Raji (cell line): ENCODE results near the gene ZNF497.

Experiments used
- POLR2A ChIP-seq: IDR thresholded peaks from 2 replicates; pipeline ENCODE4 v1.6.1; 2011; ENCODE audit warnings: low read depth, low read length, control low read depth; ENCODE audit not compliant: insufficient read depth

The ZNF497 gene

DNA sequence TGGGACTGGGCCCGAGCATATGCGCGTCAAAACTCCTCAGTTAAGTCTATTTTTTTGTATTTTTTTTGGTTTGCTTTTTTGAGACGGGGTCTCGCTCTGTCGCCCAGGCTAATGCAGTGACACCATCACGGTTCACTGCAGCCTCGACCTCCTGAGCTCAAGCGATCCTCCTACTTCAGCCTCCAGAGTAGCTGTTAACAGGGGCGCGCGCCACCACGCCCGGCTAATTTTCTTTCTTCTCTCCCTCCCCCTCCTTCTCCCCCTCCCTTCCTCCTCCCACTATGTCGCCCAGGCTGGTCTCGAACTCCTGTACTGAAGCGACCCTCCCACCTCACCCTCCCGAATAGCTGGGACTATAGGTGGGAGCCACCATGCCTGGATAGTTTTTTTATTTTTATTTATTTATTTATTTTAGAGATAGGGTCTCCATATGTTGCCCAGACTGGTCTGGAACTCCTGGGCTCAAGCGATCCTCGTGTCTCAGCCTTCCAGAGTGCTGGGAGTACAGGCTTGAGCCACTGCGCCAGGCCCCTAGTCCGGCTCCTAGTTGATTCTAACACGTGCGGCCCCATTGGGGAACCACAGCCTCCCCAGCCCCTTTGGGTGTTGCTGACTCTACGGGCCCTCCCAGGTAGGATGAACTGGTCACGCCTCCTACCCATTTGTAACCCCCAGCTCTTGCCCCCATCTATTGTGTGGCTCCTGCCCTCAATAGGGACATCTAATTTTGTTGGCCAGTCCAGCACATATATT lies 19.1 kb upstream of the ZNF497 start:
- no peak for TF ChIP-seq POLR2A

DNA sequence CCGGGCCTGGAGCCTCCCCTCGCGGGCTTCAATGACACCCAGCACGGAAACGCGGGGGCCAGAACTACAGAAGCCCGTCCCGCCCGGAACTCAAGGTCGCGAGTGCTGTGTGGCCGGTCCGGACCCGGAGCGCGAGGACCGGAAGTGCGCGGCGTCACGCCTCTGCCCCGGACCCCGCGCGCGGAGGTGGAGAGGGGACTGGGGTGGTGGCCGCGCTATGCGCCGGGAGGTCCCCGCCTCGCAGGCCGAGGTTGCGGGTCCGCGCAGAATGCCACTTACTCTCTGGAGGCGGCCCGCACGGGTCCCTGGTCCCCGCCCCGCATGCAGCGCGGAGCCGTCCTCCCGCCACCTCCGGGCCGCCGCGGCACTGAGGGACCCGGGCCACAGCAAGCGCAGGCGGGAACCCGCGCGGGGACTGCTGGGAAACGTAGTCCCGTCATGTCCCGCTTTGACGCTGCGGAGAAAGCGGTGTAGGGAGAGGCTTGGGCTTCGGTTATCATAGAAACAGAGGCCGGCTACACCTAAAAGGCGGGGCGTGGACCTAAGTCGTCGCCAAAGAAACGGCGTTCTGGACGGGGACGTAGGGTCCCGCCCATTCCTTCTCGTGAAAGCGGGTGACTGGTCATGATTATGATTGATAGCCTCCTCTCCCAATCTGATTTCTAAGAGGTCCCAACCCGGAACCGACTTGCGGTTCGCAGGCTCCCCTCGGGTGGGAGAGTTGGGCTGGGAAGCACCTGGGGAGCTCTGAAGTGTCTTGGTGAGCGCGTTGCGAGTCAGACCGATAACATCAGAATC lies 18.3 kb upstream of the ZNF497 start, which contains the start of gene ZNF837:
TSS of gene ZNF837 (minus strand) at position 369 of the 798 bp plus-strand sequence. CDS start 11,698 bp downstream, outside the sequence.
- peak; percentile 47 for TF ChIP-seq POLR2A

GRCh38 chr19:58380037-58380661 lies 17.6 kb upstream of the ZNF497 start:
- TF ChIP-seq POLR2A, result no peak

- no peak for TF ChIP-seq POLR2A
Measured at GRCh38 chr19:58379246-58379645, 16.7 kb upstream of the ZNF497 start.

- no peak for TF ChIP-seq POLR2A
Measured at GRCh38 chr19:58374200-58374599, 11.6 kb upstream of the ZNF497 start.

- TF ChIP-seq POLR2A, result no peak
Measured at GRCh38 chr19:58372311-58373133, 10.0 kb upstream of the ZNF497 start.

GRCh38 chr19:58368561-58369360 lies 6.2 kb upstream of the ZNF497 start:
- no peak for TF ChIP-seq POLR2A

DNA sequence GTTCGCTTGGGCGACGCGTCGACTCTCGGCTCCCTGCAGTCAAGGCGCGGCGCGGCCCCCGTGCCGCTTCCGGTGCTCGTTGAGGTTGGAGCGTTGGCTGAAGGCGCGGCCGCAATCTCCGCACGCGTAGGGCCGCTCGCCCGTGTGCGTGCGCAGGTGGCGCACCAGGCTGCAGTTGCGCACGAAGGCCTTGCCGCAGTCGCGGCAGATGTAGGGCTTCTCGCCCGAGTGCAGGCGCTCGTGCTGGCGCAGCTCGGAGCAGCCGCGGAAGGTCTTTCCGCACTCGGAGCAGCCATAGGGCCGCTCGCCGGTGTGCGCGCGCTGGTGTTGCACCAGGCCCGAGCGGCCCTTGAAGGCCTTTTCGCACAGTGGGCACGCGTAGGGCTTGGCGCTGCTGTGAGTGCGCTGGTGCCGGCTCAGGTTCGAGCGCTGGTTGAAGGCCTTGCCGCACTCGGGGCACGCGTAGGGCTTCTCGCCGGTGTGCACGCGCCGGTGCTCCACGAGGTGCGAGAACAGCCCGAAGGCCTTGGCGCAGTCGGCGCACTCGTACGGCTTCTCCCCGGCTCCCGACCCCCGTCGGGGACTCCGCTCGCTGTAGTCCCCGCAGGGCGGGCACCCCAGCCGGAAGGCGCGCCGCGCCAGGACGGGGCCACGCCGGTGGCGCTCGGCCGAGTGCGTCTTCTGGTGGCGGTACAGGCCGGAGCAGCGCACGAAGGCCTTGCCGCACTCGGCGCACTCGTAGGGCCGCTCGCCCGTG lies 5.3 kb upstream of the ZNF497 start:
- no peak for TF ChIP-seq POLR2A

- no peak for TF ChIP-seq POLR2A
Measured at GRCh38 chr19:58366585-58367430, 4.3 kb upstream of the ZNF497 start.

DNA sequence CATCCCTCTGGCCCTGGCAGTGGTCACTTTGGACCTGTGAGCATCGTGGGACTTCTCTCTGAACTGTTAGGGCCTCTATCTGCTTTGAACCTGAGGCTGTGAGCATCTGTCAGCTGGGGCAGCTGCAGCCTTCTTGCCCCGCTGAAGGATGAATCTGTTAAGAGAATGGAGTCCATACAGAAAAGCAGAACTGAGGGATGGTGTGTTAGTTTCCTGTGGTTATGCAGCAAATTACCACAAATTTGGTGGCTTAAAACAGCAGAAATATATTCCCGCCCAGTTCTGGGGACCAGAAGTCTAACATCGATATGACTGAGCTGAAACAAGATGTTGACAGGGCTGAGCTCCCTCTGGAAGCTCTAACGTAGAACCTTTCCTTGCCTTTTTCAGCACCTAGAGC lies 1.6 kb upstream of the ZNF497 start:
- TF ChIP-seq POLR2A, result no peak

DNA sequence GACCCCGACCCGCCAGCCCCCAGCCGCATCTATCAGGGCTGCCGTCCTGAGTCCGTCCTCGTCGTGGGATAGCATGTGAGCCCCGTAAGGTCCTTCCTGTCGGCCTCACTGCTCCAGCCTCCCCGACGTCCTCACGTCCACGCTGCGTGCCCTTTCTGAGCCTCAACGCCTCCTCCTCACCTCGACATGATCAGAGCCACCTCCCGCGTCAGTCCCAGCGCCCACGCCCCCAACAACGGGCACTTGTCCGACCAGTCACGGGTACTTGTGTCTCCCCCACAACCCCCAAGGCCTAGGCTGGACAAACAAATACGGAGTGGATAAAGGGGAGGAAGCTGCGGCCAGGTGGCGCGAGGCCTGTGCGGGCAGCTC lies 665 bp downstream of the ZNF497 start:
- TF ChIP-seq POLR2A, result no peak

DNA sequence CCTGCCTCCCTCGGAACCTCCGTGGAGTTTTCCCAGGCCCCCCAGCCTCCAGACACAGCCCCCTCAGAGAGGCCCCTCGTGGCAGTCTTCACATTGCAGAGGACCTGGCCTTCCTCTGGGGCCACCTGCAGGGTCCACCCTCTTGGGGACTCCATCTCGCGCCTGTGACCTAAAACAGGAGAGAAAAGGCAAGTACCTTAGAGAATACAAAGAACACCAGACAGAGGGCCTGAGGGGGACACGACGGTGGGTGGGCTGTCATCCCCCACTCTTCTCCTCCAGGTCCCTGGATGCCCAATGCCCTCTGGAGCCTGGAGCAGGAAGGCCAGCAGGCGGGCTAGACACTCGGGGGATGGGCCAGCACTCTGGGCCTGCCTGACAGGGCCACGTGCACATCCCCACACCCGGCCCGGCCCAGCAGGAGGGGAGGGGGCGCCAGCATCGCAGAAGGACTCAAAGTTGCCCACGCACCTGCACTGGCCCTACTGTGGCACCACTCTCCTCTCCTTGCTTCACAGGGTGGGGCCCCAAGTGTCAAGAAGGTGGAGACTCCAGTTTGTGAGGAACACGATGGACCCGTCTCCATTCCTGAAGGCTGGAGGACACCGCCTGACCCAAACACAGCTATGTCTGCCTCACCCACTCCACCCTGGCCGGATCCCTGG lies 4.9 kb downstream of the ZNF497 start:
- TF ChIP-seq POLR2A, result no peak
